ENCODE data around the gene UGT2B15. TPM values are rescaled to one million over a fixed set of nuclear protein-coding genes. Genes with fewer than 3 reads are reported as not detected.
"Not testable (repeated sequence)": the region's sequence is repeated elsewhere in the genome, so short reads cannot be mapped to it uniquely, and the experiment has no call there.

UGT2B15 gene
- total and polyA plus RNA-seq, 10 of the 15 experiments (the other 5 are each of a cell fraction or from before 2014, with no cell fraction given), result not detected

DNA sequence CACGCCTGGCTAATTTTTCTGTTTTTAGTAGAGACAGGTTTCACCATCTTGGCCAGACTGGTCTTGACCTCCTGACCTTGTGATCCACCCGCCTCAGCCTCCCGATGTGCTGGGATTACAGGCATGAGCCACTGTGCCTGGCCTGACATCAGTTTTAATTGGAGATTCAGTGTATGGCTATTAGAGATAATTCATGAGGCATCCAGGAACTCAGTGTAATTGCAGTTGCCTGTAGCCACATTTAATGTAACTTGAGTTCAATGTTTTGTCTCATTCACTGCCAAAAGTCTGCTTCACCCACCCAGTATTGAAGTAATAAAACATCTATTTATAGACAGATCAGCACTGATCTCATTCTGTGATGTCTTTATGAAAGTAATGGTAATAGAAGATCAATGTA is 5.7 kb downstream of the UGT2B15 start:
- ATAC-seq; H3K4me3 ChIP-seq; intact Hi-C loops (cut with micrococcal nuclease; ENCODE audit: unreplicated experiment); H3K79me2 ChIP-seq (ENCODE audit: control insufficient read depth, insufficient read depth, low read length); DNase-seq (ENCODE audit: low read depth, low spot score); H3K9ac ChIP-seq (ENCODE audit: control insufficient read depth, insufficient read depth, low read length); POLR2A ChIA-PET; FAIRE-seq; H2AFZ ChIP-seq (ENCODE audit: control insufficient read depth, low read depth, low read length); H3K27me3 ChIP-seq (replicated peaks in 1 of 2; ENCODE audit: control insufficient read depth in 2 of 2, insufficient read depth in 2 of 2, low read length in 1 of 2); CTCF ChIA-PET; in situ Hi-C loops (cut with MboI); H4K20me1 ChIP-seq (ENCODE audit: control insufficient read depth, insufficient read depth); H3K4me2 ChIP-seq (ENCODE audit: control insufficient read depth, insufficient read depth); H3K27ac ChIP-seq (ENCODE audit: control insufficient read depth, insufficient read depth); H3K4me1 ChIP-seq (ENCODE audit: control insufficient read depth, insufficient read depth, low read length); SMC1A ChIA-PET (ENCODE audit: uncharacterized antibody, unreplicated experiment); H3K36me3 ChIP-seq (ENCODE audit: control insufficient read depth in 2 of 2, insufficient read depth in 2 of 2, low read length in 1 of 2); BruUV-seq (replicated peaks); H3K9me3 ChIP-seq (replicated peaks; ENCODE audit: control insufficient read depth, insufficient read depth, low read length); RAD21 ChIA-PET (ENCODE audit: unreplicated experiment): not testable (repeated sequence)
- 91% methylated on average over 2 of the region's 3 CpGs for WGBS (ENCODE audit: insufficient coverage, insufficient replicate concordance, low lambda C conversion rate, missing lambda C conversion rate)

GRCh38 chr4:68662836-68663574 is 7.4 kb downstream of the UGT2B15 start:
- CTCF ChIA-PET; BruUV-seq (replicated peaks); intact Hi-C loops (cut with micrococcal nuclease; ENCODE audit: unreplicated experiment); FAIRE-seq; POLR2A ChIA-PET; H2AFZ ChIP-seq (ENCODE audit: control insufficient read depth, low read depth, low read length); H3K4me3 ChIP-seq; H3K79me2 ChIP-seq (ENCODE audit: control insufficient read depth, insufficient read depth, low read length); DNase-seq (ENCODE audit: low read depth, low spot score); in situ Hi-C loops (cut with MboI); H3K9ac ChIP-seq (ENCODE audit: control insufficient read depth, insufficient read depth, low read length); H3K4me2 ChIP-seq (ENCODE audit: control insufficient read depth, insufficient read depth); H3K27me3 ChIP-seq (replicated peaks in 1 of 2; ENCODE audit: control insufficient read depth in 2 of 2, insufficient read depth in 2 of 2, low read length in 1 of 2); H4K20me1 ChIP-seq (ENCODE audit: control insufficient read depth, insufficient read depth); H3K9me3 ChIP-seq (replicated peaks; ENCODE audit: control insufficient read depth, insufficient read depth, low read length); H3K4me1 ChIP-seq (ENCODE audit: control insufficient read depth, insufficient read depth, low read length); H3K36me3 ChIP-seq (ENCODE audit: control insufficient read depth in 2 of 2, insufficient read depth in 2 of 2, low read length in 1 of 2); RAD21 ChIA-PET (ENCODE audit: unreplicated experiment); H3K27ac ChIP-seq (ENCODE audit: control insufficient read depth, insufficient read depth): not testable (repeated sequence)
- peak; percentile 64 for ATAC-seq
- SMC1A ChIA-PET (ENCODE audit: uncharacterized antibody, unreplicated experiment), result interaction anchor here (0.7 kb wide), 1 partner anchor 165 kb away, joined by 3 read pairs; no protein-coding TSS in a partner anchor
- no CpG with 5 or more reads among the region's 1 CpG for WGBS (ENCODE audit: insufficient coverage, insufficient replicate concordance, low lambda C conversion rate, missing lambda C conversion rate)
